HG02678 (cell line): ENCODE results near the gene S100A12.

Experiments
- ATAC-seq: cut with Tn5 transposase; IDR thresholded peaks from one replicate; pipeline ENCODE4 v1.9.1; 2021; ENCODE audit warnings: mild to moderate bottlenecking, moderate library complexity; ENCODE audit not compliant: unreplicated experiment

Gene S100A12

DNA sequence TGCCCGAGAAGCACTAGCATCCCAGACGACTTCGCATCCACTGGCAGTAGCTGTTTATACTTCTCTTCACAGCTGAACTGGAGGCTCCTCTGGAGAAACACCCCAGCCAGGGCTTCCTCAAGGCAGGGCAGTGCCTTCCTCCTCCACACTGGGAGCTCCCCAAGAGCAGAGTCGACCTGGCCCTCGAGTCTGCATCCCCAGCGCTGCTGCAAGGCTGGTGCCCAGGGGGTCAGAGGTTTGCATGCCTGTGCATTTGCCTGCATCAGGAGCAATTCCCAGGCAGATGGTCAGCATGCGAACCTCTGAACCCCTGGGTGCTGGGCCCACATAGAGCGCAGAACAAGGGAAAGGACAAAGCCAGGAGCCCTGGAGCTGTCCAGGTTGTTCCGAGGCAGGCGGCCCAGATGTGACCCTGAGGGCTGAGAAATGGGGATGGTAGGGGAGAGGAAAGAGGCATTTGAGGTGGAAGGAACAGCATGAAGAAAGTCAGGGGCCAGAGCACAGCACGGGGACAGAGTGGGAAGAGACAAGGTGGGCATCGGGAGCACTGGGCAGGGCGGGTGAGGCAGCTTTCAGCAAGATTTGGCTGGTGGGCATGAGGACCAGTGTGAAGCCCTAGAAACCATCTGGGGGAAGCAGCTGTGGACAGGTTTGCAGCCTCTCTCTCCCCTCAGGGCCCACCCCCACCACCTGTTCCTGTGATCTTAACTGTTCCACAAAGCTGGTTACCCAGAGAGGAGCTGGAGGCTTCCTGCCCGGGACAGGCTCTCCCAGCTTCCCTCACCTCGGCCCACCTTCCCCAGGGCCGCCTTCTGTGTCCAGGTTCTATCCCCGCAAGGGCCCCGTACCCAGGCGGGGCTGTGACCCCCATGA is 21.9 kb upstream of the S100A12 start:
- ATAC-seq, result no peak

DNA sequence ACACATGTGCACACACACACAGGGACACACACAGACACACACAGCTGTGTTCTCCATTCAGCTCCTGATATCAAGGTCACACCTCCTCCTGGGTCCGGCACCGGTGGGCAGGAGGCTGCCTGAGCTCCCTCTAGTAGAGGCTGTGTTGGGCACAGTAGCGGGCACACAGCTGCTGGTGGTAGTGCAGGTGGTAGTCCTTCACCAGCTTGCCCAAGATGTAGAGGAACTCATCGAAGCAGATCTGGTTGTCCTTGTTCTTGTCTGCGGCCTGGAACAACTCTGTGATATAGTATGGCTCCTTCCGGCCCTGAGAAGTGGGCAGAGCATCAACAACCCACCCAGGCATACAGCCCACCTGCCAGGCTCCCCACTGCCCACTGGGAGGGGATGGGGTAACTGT is 21.0 kb upstream of the S100A12 start:
- no peak for ATAC-seq

- no peak for ATAC-seq
Measured at GRCh38 chr1:153395776-153396175, 20.4 kb upstream of the S100A12 start.

DNA sequence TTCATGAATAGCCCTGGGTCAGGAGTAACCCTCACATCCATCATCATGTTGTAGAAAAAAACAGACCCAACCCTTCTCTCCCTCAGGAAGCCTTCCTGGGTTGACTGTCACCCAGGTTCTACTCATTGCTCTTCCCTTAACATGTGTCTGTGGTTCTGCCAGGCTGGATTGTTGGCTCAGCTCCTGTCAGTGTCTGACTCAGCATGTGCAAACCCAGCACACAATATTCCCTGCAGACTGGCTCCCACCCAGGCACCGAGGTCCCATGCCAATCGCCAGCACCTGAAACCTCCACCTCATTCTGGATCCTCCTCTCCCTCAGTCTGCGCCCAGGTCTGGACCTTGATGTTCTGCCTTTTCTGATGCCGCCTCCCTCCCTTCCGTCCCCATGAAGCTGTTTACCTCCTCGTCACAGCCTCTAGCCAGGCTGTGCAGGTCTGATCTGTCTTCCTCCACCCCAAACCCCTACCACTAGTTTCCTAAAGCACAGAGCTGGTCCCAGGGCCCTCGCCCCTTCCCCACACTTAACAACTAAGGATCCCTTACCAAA is 19.8 kb upstream of the S100A12 start:
- no peak for ATAC-seq

GRCh38 chr1:153394391-153394790 is 19.0 kb upstream of the S100A12 start:
- ATAC-seq, result no peak

GRCh38 chr1:153393926-153394325 is 18.5 kb upstream of the S100A12 start:
- no peak for ATAC-seq

DNA sequence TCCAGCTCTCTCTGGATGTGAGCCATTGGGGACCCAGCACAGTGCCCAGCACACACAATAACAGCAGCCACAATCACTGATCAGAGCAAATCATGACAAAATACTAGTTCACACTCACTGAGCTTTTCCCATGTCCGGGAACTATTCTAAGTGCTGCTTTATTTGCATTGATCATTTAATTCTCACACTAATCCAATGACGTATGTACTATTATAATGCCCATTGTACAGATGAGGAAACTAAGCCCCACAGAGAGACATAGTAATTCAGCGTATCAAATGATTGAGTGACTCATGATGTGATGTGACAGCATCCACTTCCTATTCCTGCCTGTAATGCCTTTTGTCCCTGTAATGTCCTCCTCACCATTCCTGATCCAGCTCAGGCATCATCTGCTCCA is 17.4 kb upstream of the S100A12 start:
- ATAC-seq, result no peak

GRCh38 chr1:153392258-153392657 is 16.8 kb upstream of the S100A12 start:
- ATAC-seq, result no peak

GRCh38 chr1:153390938-153391710 is 15.7 kb upstream of the S100A12 start, which contains the start of gene S100A8:
Gene S100A8, minus strand, starts transcription at chr1:153391073. Its CDS starts 538 bp downstream, at chr1:153390535.
- ATAC-seq, result no peak

- ATAC-seq, result no peak
Measured at GRCh38 chr1:153389973-153390879, 14.8 kb upstream of the S100A12 start.

- ATAC-seq, result no peak
Measured at GRCh38 chr1:153389401-153389800, 14.0 kb upstream of the S100A12 start.

DNA sequence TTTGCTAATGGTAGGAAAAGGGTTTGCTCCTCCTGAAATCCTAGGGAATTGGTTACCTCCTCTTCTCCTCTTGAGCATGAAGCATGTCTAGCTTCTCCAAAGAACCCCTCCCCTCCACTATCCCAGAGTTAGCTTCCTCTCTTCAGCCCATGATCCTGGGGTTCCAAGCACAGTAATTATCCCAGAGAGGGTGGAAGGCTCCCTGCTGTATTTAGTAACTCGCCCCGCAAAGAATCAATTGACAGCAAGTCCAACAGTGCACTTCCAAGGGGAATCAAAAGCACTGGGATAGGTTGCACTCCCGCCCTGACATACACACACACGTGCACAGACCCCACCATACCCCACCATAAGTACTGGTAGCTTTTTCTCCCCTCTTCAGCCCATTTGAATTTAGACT is 12.4 kb upstream of the S100A12 start:
- no peak for ATAC-seq

DNA sequence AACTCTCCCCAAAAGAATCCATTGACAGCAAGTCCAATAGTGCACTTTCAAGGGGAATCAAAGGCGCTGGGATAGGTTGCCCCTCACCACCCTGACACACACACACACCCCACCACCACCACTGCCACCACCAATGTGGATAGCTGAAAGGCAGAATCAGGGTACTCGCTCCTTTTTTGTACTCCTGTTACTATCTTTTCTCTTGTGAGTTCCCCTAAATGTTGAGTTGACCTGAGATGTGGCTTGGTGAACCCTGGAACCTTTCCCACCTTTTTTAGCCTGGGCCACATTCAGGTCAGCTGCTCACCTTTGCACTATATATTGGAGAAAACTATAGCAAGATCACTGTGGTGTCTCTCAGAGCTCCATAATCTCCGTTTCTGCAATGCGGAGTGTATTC is 11.6 kb upstream of the S100A12 start:
- no peak for ATAC-seq

DNA sequence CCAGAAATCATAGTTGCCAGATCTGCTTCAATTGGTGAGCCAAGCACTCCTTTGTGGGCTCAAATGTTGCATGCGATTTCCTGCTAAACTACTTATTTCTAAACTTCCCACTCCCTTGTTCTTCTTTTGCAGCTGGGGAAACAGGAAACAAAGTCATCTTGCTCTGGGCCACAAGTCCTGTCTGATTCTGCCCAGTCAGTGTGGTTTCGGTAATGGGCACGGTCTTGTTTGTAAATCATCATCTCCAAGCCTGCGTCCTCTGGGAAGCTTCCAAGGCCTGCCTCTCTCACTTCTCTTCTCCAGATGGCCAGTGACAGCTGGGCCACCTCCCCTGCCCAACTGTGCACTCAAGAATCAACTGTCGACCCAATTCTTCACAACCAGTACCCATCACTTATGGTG is 11.1 kb upstream of the S100A12 start:
- no peak for ATAC-seq

DNA sequence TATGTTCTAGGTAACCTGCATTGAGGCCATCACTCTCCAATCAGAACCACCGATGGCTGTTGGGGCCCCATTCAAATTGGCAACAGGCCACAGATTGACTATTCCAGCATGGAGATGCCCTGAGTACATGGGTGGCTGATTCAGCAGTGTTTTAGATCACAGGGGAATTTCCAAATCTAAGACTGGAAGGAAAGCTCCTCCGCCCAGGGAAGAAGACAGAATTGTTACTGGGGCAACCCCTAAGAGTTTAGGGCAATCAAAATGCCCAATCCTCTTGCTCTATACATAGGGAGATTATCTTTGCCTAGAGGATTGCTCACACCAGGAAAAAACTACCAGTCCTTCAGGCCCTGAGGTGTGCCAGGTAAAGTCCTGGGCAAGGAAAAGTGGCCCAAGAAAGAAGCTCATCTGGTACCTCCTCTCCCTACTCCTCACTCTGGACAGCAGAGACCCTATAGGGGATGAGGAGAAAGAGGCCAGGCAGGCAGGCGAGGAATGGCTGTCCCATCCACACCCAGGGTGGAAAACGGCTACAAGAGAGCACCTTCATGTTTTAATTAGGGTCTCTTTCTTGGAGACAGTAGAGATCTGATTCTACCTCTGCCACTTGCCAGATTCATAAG is 9.6 kb upstream of the S100A12 start:
- no peak for ATAC-seq

DNA sequence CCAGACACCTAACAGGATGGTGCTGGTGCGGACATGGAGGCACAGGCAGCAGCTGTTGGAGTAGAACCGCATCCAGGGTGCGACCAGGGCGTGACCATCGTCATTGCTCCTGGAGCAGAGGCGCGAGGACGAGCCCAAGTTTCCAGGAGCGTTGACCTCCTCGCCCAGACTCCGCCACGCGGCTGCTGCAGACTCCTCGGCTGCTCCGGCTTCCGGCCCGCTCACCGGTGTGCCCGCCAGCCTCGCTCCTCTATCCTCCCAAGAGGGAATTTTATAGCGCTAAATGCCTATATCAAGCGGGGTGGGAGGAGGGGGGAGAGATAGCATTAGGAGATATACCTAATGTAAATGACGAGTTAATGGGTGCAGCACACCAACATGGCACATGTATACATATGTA is 5.3 kb upstream of the S100A12 start:
- no peak for ATAC-seq

DNA sequence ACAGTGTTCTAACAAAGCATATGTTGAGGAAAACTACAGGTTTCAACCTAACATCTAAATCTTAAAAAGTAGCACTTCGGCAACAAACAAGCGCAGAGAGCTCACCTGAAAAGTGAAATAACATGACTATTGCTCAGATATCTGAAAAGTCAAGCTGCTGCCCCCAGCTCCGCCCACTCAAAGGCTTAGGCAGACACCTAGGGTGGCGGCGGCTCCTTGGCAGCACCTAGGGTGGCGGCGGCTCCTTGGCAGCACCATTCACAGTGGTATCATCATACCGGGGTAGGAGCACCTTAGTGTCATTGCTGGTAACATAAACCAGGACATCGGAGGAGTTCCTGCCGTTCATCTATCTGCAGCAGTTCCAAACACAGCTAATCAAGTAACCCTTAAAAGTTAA is 4.2 kb upstream of the S100A12 start:
- ATAC-seq, result no peak

- ATAC-seq, result no peak
Measured at GRCh38 chr1:153374071-153374470, 1.4 kb downstream of the S100A12 start.

- ATAC-seq, result no peak
Measured at GRCh38 chr1:153372571-153372970, 2.9 kb downstream of the S100A12 start.

- ATAC-seq, result no peak
Measured at GRCh38 chr1:153371231-153371630, 4.2 kb downstream of the S100A12 start.
